ENCODE results near the gene EMD.

Gene EMD

DNA sequence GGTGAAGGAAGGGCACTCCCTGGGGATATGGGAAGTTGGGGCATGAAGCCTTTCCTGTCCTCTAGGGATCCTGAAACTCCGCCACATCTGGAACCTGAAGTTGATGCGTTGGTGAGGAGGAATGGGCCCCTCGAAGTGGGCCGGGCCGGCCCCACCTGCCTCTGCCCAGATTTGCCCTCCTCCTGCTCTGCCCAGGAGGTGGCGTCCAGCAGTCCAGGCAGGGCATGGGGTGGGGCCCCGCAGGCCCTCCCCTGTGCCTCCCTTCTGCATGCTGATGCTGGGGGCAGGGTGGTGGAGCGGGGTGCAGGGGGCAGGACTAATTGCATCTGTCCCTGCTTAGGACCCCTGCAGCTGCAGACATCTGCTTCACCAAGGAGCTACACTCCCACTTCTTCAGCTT is 34.0 kb downstream of the EMD start:
- TF ChIP-seq ZBTB7A (IDR thresholded peaks at IDR 0.05; ENCODE audit: low read depth) (no peak), USF1 (IDR thresholded peaks at IDR 0.05) (no peak), TEAD4 (IDR thresholded peaks at IDR 0.05) (no peak), CREB1 (IDR thresholded peaks at IDR 0.05; ENCODE audit: low read depth) (no peak), EP300 (IDR thresholded peaks at IDR 0.05; ENCODE audit: borderline replicate concordance) (no peak), CEBPB (IDR thresholded peaks at IDR 0.05) (no peak), YY1 (IDR thresholded peaks at IDR 0.05; ENCODE audit: low read depth) (no peak)

GRCh38 chrX:154417157-154417556 is 38.1 kb downstream of the EMD start:
- TF ChIP-seq MAX (IDR thresholded peaks at IDR 0.05) (no peak), YY1 (IDR thresholded peaks at IDR 0.05; ENCODE audit: low read depth) (no peak), USF1 (IDR thresholded peaks at IDR 0.05) (no peak), ZBTB7A (IDR thresholded peaks at IDR 0.05; ENCODE audit: low read depth) (no peak), NFIC (IDR thresholded peaks at IDR 0.05) (no peak), EGR1 (IDR thresholded peaks at IDR 0.05) (no peak), TCF12 (IDR thresholded peaks at IDR 0.05; ENCODE audit: low read depth) (no peak), CREB1 (IDR thresholded peaks at IDR 0.05; ENCODE audit: low read depth) (no peak), REST (IDR thresholded peaks at IDR 0.05; ENCODE audit: low read depth) (no peak), TAF1 (IDR thresholded peaks at IDR 0.05; ENCODE audit: low read depth) (no peak), RAD21 (IDR thresholded peaks at IDR 0.05; ENCODE audit: low read depth) (no peak), FOXM1 (IDR thresholded peaks at IDR 0.05; ENCODE audit: borderline replicate concordance, low read depth) (no peak), CEBPB (IDR thresholded peaks at IDR 0.05) (no peak), EP300 (IDR thresholded peaks at IDR 0.05; ENCODE audit: borderline replicate concordance) (no peak), TEAD4 (IDR thresholded peaks at IDR 0.05) (no peak)

- TF ChIP-seq MAX (IDR thresholded peaks at IDR 0.05) (no peak), RAD21 (IDR thresholded peaks at IDR 0.05; ENCODE audit: low read depth) (no peak), USF1 (IDR thresholded peaks at IDR 0.05) (no peak), EGR1 (IDR thresholded peaks at IDR 0.05) (no peak), TCF12 (IDR thresholded peaks at IDR 0.05; ENCODE audit: low read depth) (no peak), NFIC (IDR thresholded peaks at IDR 0.05) (no peak), CREB1 (IDR thresholded peaks at IDR 0.05; ENCODE audit: low read depth) (no peak), ZBTB7A (IDR thresholded peaks at IDR 0.05; ENCODE audit: low read depth) (no peak), CEBPB (IDR thresholded peaks at IDR 0.05) (no peak), YY1 (IDR thresholded peaks at IDR 0.05; ENCODE audit: low read depth) (no peak), FOXM1 (IDR thresholded peaks at IDR 0.05; ENCODE audit: borderline replicate concordance, low read depth) (no peak), REST (IDR thresholded peaks at IDR 0.05; ENCODE audit: low read depth) (no peak), EP300 (IDR thresholded peaks at IDR 0.05; ENCODE audit: borderline replicate concordance) (no peak), TEAD4 (IDR thresholded peaks at IDR 0.05) (no peak), TAF1 (IDR thresholded peaks at IDR 0.05; ENCODE audit: low read depth) (no peak)
Observed at GRCh38 chrX:154419189-154419588, 40.1 kb downstream of the EMD start.

DNA sequence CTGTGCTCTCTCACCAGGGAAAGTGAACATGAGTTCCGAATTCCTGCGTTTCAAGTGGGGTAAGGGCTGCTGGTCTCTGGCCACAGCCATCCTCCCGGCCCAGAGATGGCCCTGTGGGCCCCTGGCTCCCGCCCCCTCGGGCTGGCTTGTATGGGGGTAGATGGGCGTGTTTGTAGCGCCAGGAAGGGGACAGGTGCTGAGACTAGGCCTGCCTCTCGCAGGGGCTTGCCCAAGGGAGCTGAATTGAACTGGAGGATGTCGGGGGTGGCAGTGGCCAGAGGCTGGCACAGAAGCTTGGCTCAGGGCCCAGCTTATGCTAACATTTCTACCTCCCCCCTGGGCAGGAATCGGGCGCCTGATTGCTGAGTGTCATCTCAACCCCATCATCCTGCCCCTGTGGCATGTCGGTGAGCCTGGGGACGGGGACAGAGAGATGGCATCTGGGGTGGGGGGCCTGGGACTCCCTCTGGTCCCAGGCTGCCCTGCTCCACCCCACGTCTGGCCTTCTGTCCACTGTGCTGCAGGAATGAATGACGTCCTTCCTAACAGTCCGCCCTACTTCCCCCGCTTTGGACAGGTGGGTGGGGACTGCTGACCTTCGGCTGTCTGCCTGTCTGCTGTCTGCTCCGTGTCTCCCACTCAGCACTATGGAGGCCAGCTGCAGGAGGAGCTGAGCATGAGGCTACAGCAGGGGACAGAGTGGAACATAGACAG is 40.8 kb downstream of the EMD start:
- TF ChIP-seq TCF12 (IDR thresholded peaks at IDR 0.05; ENCODE audit: low read depth) (no peak), CEBPB (IDR thresholded peaks at IDR 0.05) (no peak), RAD21 (IDR thresholded peaks at IDR 0.05; ENCODE audit: low read depth) (no peak), TEAD4 (IDR thresholded peaks at IDR 0.05) (no peak), NFIC (IDR thresholded peaks at IDR 0.05) (no peak), ZBTB7A (IDR thresholded peaks at IDR 0.05; ENCODE audit: low read depth) (no peak), YY1 (IDR thresholded peaks at IDR 0.05; ENCODE audit: low read depth) (no peak), EP300 (IDR thresholded peaks at IDR 0.05; ENCODE audit: borderline replicate concordance) (no peak), REST (IDR thresholded peaks at IDR 0.05; ENCODE audit: low read depth) (no peak), FOXM1 (IDR thresholded peaks at IDR 0.05; ENCODE audit: borderline replicate concordance, low read depth) (no peak), MAX (IDR thresholded peaks at IDR 0.05) (no peak), EGR1 (IDR thresholded peaks at IDR 0.05) (no peak), TAF1 (IDR thresholded peaks at IDR 0.05; ENCODE audit: low read depth) (no peak), CREB1 (IDR thresholded peaks at IDR 0.05; ENCODE audit: low read depth) (no peak), USF1 (IDR thresholded peaks at IDR 0.05) (no peak)
